GM18951 (cell line): Measurements from ENCODE around the gene GRB7.
"Not testable (repeated sequence)": the region's sequence is repeated elsewhere in the genome, so short reads cannot be mapped to it uniquely, and the experiment has no call there.

ENCODE experiments used
- POLR2A ChIP-seq: IDR thresholded peaks from 4 replicates; pipeline ENCODE4 v1.6.1; 2011; ENCODE audit warnings: mild to moderate bottlenecking; ENCODE audit not compliant: insufficient read length, insufficient read depth; ENCODE audit errors: extremely low read depth
- in situ Hi-C: fragments of 300-500 bp; cut with MboI; formaldehyde crosslinking; loops from one replicate; pipeline ENCODE4 v1.12.0; 2022; ENCODE audit warnings: low sequenced_read_pairs, mixed read lengths, inconsistent platforms; ENCODE audit not compliant: unreplicated experiment

The GRB7 gene

DNA sequence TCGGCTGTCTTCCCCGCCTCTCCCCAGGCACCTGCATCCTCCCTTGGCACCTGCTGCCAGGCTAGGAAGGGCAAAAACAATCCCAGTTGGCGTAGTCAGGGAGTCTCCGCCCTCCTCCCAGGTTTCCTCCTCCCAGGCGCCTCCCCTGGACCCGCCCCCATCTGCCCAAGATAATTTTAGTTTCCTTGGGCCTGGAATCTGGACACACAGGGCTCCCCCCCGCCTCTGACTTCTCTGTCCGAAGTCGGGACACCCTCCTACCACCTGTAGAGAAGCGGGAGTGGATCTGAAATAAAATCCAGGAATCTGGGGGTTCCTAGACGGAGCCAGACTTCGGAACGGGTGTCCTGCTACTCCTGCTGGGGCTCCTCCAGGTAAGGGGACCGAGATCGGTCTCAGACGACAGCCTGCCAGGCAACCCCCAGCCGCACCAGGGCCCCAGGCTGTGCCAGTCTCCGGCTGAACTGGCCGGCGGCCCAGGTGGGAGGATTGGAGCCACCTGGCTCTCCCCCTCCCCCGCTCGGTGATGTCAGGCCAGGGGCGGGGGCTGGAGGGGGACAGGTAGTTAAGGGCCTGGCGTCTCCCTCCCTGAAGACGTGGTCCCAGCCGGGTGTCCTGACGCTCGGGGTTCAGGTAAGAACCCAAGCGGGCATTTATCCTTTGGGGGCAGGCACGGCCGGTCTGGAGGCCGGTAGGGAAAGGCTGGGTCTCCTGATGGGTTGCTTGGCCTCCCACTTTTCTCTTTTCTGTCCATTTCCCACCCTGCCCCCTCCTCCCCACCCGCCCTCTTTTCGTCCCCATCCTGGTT lies at the start of gene GRB7:
Gene GRB7, plus strand, starts transcription at position 179 of the 808 bp plus-strand sequence. CDS start 4,364 bp downstream, outside the sequence.
- in situ Hi-C loops = no loop called here
- TF ChIP-seq POLR2A = no peak

DNA sequence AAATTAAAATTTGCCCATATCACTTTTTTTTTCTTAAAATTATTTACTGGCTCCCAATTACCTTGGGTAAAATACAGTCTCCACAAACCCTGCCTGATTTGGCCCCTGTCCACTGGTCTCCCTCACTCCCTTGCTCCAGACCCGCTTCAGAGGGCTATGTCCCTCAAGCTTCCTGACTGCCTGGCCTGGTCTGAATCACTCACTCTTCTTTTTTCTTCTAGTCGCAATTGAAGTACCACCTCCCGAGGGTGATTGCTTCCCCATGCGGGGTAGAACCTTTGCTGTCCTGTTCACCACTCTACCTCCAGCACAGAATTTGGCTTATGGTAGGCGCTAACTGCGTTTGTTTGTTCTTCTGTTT lies 49.3 kb upstream of the GRB7 start:
- TF ChIP-seq POLR2A = no peak
- in situ Hi-C loops = no loop called here

DNA sequence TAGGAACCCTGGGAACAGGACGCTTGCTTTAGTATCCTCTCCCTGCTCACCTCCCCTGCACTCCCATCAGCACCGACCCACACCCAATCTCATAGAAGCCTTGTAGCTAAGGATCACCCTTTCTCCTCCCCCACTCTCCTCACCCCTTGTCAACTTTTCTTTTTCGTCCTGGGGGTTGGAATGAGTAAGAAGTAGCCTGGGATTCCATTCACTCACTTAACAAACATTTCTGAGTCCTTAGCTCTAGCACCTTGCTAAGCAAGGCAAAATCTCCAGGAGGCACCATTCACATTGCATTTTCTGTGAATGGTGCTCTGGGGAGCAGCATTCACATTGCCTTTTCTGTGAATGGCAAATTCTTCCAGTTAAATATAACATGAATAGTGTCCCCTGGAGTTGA lies 48.8 kb upstream of the GRB7 start:
- in situ Hi-C loops = no loop called here
- TF ChIP-seq POLR2A = no peak

DNA sequence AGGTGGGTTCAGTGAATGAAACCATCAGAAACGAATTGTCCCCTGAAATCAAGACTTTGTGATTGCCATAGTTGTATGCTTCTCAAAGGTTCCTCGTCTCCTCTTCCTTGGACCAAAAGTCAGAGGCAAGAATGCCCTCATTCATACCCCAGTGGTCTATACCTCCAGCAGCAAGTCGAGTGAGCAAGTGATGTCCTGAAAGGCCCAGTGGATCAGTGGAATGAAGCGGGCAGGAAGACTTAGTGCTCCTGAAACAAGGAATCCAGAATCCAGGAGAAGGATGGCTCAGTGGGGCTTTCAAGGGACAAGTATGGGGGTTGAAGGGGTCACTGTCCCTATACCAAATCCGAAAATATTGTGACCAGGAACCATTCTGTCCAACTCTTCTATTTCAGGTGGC lies 43.1 kb upstream of the GRB7 start:
- in situ Hi-C loops = no loop called here
- no peak for TF ChIP-seq POLR2A

DNA sequence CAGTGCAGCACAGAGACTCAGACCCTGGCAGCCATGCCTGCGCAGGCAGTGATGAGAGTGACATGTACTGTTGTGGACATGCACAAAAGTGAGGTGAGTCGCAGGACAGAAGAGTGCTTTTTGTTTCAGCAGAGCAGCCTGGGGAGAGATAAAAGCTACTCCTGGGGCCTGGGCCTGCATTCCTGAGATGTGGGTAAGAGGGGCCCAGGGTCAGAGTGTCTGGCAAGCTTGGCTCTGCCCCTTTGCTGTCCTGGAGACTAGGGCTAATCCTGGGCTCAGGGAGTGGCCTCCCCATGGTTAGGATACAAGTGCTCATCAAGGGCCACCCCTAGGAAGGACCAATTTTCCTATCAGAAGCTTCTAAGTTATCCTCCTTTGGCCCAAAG lies 42.7 kb upstream of the GRB7 start:
- in situ Hi-C loops = no loop called here
- TF ChIP-seq POLR2A = no peak

DNA sequence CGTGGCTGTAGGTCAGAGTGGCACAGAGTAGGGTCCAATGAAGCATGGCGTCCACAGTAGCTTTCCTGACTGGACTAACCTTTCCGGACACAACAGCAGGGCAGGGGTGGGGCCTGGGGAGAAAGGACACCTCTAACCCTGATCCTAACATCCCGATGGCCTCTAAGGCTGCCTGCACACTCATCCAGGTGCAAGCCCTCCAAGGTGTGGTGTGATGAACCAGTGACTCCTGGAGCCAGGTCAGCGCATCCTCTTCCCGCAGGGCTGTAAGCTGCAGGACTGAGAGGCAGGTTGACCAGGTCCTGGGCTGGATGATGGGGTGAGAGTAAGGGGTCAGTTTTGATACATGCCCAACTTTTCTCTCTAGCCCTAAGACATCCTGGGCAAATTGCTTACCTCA lies 41.0 kb upstream of the GRB7 start:
- no peak for TF ChIP-seq POLR2A
- in situ Hi-C loops = no loop called here

DNA sequence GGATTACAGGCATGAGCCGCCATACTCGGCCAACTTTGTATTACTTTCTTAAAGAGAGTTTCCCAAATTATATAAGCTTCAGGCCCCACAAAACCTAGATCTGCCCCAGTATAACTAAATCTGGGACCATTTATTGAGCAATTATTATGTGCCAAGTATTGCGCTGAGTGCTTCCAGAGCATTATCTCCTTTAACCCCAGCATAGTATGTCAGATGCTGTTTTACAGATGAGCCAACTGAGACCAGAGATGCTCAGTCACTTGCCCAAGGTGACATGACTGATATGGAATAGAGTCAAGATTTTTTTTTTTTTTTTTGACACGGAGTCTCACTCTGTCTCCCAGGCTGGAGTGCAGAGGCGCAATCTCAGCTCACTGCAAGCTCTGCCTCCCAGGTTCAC lies 39.8 kb upstream of the GRB7 start:
- no peak for TF ChIP-seq POLR2A
- in situ Hi-C loops = no loop called here

DNA sequence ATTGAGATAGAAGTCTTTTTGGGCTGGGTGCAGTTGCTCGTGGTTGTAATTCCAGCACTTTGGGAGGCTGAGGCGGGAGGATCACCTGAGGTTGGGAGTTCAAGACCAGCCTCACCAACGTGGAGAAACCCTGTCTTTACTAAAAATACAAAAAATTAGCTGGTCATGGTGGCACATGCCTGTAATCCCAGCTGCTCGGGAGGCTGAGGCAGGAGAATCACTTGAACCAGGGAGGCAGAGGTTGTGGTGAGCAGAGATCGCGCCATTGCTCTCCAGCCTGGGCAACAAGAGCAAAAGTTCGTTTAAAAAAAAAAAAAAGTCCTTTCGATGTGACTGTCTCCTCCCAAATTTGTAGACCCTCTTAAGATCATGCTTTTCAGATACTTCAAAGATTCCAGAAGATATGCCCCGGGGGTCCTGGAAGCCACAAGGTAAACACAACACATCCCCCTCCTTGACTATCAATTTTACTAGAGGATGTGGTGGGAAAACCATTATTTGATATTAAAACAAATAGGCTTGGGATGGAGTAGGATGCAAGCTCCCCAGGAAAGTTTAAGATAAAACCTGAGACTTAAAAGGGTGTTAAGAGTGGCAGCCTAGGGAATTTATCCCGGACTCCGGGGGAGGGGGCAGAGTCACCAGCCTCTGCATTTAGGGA lies 38.5 kb upstream of the GRB7 start:
- in situ Hi-C loops = not testable (repeated sequence)

DNA sequence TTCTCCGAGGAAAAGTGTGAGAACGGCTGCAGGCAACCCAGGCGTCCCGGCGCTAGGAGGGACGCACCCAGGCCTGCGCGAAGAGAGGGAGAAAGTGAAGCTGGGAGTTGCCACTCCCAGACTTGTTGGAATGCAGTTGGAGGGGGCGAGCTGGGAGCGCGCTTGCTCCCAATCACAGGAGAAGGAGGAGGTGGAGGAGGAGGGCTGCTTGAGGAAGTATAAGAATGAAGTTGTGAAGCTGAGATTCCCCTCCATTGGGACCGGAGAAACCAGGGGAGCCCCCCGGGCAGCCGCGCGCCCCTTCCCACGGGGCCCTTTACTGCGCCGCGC lies 38.0 kb upstream of the GRB7 start, which contains the start of gene ERBB2:
Gene ERBB2, plus strand, starts transcription at position 247 of the 330 bp plus-strand sequence. CDS start 175 bp downstream, outside the sequence.
- TF ChIP-seq POLR2A = no peak
- in situ Hi-C loops = no loop called here

DNA sequence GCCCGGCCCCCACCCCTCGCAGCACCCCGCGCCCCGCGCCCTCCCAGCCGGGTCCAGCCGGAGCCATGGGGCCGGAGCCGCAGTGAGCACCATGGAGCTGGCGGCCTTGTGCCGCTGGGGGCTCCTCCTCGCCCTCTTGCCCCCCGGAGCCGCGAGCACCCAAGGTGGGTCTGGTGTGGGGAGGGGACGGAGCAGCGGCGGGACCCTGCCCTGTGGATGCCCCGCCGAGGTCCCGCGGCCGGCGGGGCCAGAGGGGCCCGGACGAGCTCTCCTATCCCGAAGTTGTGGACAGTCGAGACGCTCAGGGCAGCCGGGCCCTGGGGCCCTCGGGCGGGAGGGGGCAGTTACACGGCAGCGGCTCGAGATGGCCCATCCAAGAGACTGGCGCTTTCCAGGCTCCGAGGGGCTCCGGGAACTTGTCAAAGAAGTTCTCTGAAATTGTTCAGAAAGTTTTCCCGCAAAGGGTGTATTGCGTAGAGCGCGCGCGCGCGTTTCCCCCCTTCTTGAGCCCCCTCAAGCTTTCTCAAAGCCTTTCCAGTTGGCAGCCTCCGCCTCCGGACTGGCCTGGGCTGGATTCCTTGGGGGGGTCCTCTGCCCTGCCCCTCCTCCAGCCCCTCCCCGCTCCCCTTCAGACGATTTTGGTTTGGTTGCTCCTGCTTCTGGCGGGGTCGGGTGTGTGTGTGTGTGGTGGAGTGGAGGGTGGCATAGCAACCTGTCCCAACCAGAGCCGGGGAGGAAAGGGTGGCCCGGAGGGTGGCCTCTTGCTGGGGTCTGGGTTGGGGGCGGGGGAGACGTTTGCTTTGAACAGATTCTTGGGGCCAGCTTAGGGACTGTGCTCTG lies 37.4 kb upstream of the GRB7 start:
- in situ Hi-C loops = no loop called here
- no peak for TF ChIP-seq POLR2A

DNA sequence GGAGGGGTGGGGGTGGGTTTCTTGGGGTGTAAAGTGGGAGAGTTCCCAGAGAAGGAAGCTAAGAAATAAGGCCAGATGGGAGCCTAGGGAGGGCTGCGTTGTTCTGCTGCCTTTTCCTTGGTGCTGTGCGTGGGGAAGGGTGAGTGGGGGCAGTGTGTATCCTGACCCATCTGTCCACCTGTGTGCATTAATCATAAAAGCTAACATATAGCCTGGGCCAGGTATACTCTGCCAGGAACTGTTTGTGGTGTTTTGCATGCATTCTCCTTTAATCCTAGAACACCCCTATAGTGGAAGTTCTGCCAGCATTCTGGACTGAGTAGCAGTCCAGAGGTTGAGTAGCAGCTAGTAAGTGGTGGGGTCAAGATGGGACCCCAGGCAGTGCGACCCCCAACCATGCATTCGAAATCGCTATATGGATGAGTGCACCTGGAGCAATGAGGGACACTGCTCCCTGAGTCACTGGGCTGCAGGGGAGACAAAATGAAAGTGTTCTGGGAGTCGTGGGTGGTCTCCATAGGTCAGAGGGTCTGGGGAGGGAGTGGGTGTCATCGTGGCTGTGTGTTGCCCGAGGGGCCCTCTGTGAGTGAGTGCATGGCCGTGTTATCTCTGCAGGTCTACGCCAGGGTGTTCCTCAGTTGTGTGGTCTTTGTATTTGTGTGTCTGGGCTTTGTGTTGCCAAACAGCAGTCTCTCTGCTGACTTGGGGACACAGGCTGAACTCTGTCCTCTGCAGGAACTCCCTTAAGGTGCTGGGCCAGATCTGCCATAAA lies 36.5 kb upstream of the GRB7 start:
- in situ Hi-C loops = no loop called here
- TF ChIP-seq POLR2A = no peak

DNA sequence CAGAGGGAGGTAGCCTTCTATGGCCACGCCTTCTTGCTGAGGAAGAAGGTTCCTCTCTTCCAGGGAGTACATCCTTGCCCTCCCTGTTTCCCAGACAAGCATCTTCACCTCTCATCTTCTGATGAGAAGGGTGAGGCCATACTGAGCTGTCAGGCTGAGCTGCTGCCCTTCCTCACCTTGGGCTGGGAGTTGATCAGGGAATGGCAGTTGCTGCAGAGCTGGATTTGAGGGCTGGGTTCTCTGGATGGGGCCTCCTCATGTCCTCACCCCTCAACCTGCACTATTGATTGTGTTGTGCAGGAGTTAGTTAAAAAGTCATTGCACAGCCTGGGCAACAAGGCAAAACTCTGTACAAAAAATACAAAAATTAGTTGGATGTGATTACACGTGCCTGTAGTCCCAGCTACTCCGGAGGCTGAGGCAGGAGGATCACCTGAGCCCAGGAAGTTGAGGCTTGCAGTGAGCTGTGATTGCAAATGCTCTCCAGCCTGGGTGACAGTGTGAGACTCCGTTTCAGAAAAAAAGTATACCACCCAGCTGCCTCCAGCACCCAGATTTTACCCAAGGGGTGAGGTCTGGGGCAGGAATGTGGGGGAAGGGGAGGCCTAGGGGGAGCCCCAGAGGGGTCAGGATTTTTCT lies 35.8 kb upstream of the GRB7 start:
- TF ChIP-seq POLR2A = no peak
- in situ Hi-C loops = no loop called here
